ENCODE measurements around the gene VPS25.

DNA sequence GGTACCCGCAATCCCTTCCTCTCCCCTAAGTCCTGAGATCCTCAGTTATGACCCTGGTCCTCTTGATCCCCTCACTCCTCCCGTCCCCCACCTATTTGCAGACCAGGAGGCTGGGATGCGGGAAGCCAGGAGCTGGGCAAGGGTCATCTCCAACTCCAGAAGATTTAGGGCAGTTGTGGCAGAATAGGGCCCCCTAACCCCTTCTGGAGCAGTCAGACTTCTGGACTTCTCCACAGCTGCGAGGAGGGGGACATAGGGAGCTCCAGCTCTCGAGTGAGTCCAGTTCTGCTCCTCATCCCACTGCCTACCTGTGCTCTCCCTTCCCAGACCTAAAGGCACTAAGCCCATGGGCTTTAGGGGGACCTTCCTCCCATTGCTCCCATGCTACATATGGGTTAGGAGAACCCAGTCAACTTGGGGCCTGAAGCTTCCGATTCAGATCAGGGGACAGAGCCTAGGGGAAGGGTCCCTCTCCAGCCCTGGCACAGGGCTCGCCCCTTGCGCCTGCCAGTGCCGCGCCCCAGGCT lies 8.5 kb downstream of the VPS25 start:
- TF ChIP-seq, protein P1, sequence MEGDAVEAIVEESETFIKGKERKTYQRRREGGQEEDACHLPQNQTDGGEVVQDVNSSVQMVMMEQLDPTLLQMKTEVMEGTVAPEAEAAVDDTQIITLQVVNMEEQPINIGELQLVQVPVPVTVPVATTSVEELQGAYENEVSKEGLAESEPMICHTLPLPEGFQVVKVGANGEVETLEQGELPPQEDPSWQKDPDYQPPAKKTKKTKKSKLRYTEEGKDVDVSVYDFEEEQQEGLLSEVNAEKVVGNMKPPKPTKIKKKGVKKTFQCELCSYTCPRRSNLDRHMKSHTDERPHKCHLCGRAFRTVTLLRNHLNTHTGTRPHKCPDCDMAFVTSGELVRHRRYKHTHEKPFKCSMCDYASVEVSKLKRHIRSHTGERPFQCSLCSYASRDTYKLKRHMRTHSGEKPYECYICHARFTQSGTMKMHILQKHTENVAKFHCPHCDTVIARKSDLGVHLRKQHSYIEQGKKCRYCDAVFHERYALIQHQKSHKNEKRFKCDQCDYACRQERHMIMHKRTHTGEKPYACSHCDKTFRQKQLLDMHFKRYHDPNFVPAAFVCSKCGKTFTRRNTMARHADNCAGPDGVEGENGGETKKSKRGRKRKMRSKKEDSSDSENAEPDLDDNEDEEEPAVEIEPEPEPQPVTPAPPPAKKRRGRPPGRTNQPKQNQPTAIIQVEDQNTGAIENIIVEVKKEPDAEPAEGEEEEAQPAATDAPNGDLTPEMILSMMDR (IDR thresholded peaks at IDR 0.05), result no peak
- TF ChIP-seq EZH2 (IDR thresholded peaks at IDR 0.05), result no peak

Measured in neural progenitor cell (in vitro differentiated cells).